A549 (cell line): ENCODE measurements around the gene DNASE2.

Source experiments
- CHD4 ChIP-seq: fragments of 200-600 bp; sonication (generic); IDR thresholded peaks from 2 replicates; pipeline ENCODE4 v1.6.1; 2016; ENCODE audit warnings: antibody characterized with exemption, mild to moderate bottlenecking, borderline replicate concordance
- CTCF ChIP-seq: fragments of >200 bp; sonication (Bioruptor Twin); formaldehyde crosslinking; IDR thresholded peaks from 3 replicates; pipeline ENCODE4 v1.5.1; 2016

- TF ChIP-seq CTCF (no peak), CHD4 (no peak)
These were observed 25.9 kb upstream of the DNASE2 start for GRCh38 chr19:12907166-12907565.
